ENCODE measurements around the gene PCSK5. TPM values are rescaled to one million over a fixed set of nuclear protein-coding genes. Genes with fewer than 3 reads are reported as not detected.

Gene PCSK5
- total RNA-seq, 1 donor from 2014 or later = 3.2 TPM

DNA sequence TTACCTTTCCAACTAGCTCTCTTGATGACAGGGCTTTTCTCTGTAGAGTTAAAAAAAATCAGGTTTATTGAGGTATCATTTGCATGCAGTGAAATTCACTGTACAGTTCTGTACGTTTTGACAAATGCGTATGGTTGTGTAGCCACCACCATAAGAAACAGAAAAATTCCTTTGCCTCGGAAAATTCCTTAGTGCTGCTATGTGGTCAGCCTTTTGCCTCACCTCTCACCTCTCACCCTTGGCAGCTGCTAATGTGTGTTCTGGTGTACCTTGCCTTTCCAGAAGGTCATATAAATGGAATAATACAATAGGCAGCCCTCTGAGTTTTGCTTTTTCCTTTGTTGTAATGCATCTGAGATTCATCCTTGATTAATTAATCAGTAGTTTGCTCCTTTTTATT lies 28.4 kb downstream of the PCSK5 start:
- DNase-seq (ENCODE audit: low spot score) = no peak
- ATAC-seq = peak; percentile 26

DNA sequence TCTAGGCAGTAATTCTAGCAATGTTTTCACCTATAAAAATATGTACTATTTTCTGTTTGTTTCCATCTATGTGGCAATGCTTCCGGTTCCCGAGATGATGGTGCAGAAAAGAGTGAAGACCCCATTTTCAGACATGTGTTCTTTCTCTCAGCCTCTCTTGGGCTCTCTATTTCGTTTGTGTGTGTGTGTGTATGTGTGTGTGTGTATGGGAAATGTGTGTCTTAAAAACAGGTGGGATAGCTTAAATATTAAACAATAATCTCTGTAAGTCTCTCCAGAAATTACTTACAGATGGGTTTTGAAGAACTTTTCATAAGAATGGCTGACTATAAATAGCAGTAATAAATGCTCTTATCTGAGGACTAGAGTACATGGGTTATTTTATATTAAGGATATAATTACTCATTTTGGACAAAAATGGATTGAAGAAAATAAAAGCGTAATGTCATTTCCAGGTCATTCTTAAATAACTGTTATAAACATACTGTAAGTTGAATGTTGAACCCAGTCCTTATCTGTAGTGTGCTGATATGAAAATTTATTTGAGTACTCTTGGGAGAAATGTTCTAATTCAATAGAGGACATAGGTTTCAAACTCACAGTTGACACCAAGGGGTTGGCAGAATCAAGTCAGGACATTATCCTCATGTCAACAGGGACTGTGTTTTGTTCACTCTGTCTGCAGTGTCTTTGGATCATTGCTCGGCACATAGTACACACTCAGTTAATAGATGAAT lies 31.1 kb downstream of the PCSK5 start:
- ATAC-seq (no peak), DNase-seq (ENCODE audit: low spot score) (no peak)

DNA sequence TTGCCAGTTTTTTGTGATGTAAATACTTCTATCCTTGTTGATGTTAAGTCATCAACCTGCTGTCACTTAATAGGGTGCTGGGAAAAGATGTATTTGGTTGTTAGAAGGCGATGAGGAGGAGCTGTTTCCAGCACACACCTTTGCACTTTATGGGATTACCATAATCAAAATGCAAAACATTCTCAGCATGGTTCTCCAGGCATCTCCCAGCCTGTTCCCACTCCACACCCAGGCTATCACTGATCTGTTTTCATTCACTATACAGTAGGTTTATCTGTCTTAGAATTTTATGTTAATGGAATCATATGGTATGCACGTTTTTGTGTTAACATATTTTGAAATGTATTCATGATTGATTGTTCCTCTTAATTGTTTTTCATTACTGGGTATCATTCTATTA lies 35.9 kb downstream of the PCSK5 start:
- ATAC-seq (no peak), DNase-seq (ENCODE audit: low spot score) (no peak)

DNA sequence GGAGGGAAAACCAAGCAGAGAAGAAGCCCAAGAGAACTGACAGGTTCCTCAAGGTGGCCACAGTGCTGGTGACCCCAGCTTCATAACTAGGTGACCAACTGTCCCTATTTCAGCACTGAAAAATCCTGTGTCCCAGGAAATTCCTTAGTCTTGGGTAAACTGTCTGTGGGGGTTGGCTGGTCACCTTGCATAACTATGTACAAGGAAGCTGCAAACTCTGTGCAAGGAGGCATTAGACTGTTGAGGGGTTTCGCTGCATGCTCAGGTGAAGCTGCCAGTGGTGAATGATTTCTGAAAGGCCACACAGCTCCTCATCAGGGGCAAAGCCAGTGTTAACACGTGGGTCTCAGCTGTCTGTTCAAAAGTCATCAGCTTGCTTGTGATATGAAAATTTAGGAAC lies 36.9 kb downstream of the PCSK5 start:
- no peak for ATAC-seq
- no peak for DNase-seq (ENCODE audit: low spot score)

DNA sequence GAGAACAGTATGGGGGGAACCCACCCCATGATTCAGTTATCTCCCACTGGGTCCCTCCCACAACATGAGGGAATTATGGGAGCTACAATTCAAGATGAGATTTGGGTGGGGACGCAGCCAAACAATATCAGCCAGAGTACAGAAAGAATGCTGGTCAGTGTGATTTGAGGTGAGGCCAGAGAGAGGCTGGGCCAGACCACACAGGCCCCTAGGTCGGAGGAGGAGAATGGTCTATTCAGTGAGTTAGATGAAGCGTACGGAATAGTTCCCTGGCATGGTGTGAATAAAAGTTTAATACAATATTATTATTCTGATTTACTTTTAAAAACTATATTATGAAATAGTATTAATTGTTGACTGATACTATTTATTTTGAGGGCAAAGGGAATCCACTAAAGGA lies 39.7 kb downstream of the PCSK5 start:
- ATAC-seq = no peak

DNA sequence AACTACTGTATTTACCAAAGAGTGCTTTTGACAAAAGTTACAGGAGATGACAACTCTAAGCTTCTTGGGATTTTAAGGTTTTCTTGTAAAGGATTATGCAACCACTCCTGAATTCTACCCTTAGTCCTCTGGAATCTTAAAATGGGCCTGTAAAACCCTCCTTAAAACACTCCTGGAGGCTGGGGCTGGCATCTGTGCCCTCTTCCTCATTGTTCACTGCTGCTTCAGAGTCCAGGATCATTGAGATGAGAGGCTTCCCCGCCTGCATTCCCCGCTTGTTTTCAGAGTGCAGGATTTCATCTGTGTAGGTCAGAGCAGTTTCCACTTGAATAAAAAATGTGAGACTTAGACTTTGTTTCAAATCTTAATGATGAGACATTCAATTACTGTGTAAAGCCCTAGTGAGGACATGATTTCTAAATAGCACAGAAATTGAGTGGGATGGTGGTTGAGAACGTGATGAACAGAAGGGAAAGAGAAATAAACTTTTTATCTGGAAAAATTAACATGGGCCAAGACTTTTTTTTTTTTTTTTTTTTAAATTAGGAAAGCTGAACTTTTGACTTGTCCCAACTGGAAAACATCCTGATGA lies 40.4 kb downstream of the PCSK5 start:
- ATAC-seq = no peak
- no peak for DNase-seq (ENCODE audit: low spot score)

More for the DNA sequence above, 39.7 kb downstream of the PCSK5 start:
- DNase-seq (ENCODE audit: low spot score) = no peak

DNA sequence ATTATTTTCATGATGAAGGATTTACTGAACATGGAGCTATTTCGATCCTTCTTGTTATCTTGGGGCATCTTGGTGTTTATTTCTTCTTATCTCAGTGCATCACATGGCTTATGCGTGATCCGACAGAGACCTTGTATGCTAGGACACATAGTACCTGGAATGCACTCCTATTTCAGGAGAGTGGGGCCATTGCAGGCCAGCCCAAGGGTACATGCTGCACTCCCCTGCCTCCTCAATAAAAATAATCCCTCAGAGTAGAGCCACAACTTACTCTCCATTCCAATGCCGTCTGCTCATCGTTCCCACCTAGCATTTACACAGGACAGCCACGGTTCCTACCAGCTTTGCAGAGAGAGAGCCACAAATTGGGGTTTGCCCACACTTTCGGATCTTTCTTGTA lies 43.5 kb downstream of the PCSK5 start:
- ATAC-seq (no peak), DNase-seq (ENCODE audit: low spot score) (no peak)

DNA sequence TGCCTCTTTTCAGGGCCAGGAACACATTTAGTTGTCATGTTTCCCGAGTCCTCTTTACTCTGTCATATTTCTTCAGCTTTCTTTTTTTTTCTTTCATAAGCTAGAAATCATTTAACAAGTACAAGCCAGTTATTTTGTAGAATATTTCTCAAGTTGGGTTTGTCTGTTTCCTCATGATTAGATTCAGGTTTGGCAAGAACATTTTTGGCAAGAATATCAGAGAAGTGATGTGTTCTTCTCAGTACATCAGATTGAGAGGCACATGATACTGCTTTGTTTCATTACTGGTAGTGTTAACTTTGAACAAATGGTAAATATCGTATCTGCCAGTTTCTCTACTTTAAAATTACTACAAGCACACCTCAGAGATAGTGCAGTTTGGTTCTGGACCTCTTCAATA lies 45.1 kb downstream of the PCSK5 start:
- ATAC-seq (no peak), DNase-seq (ENCODE audit: low spot score) (no peak)

DNA sequence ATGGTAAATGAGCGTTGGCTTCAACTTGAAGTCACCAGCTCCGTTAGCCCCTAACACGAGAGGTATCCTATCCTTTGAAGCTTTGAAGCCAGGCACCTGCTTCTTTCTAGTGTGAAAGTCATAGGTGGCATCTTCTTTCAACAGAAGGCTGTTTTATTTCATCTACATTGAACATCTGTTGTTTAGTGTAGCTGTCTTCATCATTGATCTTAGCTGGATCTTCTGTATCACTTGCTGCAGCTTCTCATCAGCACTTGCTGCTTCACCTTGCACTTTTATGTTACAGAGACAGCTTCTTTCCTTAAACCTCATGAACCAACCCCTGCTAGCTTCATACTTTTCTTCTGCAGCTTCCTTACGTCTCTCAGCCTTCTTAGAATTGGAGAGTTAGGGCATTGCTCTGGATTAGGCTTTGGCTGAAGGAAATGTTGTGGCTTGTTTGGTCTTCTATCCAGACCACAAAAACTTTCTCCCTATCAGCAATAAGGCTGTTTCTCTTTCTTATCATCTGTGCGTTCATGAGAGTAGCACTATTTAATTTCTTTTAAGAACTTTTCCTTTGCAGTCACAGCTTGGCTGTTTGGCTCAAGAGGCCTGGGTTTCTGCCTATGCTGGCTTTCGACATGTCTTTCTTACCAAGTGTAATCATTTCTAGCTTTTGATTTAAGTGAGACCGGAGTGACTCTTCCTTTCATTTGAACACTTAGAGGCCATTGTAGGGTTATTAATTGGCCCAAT lies 47.2 kb downstream of the PCSK5 start:
- DNase-seq (ENCODE audit: low spot score) (no peak), ATAC-seq (no peak)

DNA sequence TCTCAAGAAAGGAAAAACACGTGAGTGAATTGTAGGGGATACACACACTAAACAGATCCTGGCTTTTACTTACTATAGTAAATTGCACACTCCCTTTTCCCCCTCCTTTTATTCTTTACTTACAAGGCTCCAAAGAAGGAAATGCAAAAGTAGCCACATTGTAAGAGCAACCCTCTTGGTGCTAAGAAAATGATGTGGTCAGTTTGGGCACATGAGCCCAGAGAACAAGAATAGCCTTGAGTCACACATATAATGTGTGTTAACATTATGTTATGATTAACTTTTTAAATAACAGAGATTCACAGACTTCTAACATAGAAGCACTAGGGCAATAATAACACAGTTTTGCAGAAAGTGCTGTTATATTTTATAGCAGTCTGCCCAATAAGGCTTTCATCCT lies 48.5 kb downstream of the PCSK5 start:
- ATAC-seq (no peak), DNase-seq (ENCODE audit: low spot score) (no peak)

DNA sequence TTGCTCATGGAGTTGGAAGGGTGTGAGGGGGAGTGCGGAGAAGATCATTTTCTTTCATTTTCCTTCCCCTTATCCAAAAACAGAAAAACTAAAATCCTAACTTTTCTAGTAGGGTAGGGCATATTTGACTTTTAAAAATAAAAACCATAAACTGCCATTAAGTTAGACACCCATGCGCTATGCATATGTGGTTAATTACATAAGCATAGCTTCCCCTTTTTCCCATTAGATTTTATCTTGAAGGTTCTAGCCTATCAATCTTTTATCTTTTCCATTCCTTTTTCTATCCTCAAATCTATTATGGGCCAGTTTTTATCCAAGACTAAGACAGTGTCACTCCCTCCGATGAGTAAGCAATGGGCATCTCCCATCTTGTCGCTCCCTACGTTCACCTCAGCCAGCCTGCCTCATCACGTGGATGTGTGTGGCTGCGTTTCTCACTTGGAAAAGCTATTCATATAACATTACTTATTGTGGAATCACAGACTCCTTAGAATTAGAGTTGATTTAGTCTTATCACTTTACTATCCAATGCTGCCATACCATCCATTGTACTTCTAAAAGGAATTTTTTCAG lies 49.2 kb downstream of the PCSK5 start:
- ATAC-seq = no peak
- DNase-seq (ENCODE audit: low spot score) = no peak

DNA sequence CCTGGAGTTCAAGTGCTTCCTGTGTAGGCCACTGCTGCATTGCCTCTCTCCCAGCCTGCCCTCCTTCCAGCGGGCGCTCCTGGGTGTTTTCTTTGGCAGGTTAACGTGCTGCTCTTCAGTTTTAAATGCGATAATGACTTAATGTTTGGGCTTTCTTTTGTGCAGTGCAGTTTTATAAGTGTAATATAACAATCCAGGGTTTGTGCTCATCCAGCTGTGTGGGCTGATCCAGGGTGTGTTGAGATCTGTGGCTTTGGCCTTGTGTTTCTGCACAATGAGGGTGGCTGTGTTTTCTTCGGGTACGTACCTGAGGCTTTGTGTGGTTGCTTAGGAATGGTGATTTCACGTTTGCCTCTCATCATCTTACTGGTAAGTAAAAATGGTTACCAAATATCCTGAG lies 50.6 kb downstream of the PCSK5 start:
- ATAC-seq = no peak
- DNase-seq (ENCODE audit: low spot score) = no peak

DNA sequence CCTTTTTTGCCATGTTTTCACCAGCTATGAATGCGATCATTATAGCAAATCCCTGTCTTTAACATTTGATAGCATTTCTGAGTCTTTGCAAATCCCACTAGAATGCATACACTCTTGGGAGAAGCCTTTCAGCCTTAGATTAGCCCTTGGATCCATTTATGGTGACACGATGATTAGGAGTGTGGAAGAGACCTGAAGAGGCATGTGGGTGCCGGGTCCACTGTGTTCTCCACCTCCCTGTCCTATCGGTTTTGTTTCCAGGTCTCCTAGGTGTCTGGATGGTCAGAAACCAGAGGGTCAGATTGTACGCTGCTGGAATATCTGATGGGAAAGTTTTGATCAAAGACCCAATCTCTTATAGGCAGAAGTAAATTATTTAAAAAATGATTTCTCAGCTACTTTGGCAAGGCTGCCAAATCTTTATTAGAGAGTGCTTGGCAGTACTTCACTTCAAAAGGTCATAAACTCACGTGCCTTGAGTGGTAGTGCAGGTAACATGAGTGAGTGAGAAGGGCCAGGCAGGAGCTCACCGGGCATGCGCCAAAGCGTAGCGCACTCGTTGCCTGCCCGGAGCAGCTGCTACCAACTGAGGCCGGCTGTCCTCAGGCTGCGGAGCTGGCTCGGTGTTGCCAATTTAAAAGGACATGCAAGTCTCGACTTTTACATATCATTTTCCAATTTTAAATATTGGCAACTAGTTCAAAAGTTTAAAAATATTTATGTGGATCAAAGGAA lies 51.3 kb downstream of the PCSK5 start:
- DNase-seq (ENCODE audit: low spot score) (no peak), ATAC-seq (no peak)

DNA sequence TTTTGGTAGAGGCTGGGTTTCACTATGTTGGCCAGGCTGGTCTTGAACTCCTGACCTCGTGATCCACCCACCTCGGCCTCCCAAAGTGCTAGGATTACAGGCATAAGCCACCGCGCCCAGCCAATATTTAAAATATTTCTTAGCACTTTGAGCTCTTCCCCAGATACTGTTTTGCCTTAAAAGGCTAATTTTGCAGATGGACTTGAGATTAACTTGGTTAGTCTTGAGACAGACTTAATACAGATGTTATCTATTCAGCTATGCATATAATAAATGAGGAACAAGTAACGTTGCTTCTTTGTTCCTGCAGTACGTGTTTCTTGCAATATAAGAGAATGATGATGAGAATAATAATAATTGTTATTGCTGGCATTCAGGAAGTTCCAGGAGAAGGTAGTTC lies 56.3 kb downstream of the PCSK5 start:
- no peak for ATAC-seq
- DNase-seq (ENCODE audit: low spot score) = no peak

DNA sequence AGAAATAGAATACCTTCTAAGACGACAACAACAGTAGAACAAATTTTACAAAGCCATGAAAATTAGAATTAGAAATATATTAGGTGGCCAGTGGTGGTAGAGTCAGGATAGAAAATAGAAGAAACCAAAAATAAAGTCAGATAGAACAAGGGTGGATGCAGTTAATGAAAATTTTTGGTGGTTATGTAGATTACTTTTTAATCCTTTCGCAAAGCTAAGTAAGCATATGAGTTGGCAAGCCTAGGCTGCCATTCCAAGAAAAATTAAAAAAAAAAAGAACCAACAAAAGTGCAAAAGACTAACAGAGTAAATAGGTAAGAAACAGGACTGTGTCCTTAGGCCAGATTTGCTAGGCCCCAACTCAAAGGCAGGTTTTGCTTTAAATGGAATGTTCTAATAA lies 56.8 kb downstream of the PCSK5 start:
- DNase-seq (ENCODE audit: low spot score) = no peak
- ATAC-seq = no peak

DNA sequence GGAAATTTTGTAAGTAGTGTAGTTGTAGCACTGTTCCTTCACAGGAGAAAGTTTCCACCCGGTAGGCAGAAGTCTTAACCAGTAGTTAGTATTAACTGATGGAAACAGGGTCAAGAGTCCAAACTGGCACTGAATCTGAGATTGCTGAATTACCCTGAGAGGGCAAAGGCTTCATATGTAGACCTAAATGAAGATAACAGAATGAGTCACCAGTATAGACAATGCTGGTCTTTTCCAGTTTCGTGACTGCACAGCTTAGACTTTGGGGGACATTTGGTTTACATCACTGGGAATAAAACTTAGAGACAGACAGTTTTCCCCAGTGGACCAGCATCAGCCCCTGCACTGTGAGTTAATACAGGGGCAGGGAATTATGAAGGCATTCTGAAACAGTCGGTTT lies 60.5 kb downstream of the PCSK5 start:
- ATAC-seq = peak; percentile 94
- peak; percentile 55 for DNase-seq (ENCODE audit: low spot score)

DNA sequence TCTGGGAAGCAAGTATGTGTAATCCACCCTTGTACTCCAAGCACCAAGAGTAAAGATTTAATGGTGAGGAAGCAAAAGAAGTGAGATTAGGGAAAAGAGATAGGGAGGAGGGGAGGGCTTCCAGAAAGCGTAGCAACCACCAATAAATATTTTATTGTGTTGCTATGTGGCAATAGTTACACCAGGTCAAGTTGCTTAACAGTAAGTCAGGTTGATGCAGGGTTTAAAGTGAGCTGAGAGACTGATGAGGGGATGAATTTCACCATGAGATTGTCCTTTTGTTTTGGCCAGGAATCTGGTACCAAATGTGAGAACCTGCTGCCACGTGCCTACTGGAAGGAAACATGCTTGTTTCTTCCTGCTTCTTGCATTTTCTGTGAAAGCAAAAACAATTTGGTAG lies 62.7 kb downstream of the PCSK5 start:
- ATAC-seq (peak; percentile 70), DNase-seq (ENCODE audit: low spot score) (peak; percentile 55)

DNA sequence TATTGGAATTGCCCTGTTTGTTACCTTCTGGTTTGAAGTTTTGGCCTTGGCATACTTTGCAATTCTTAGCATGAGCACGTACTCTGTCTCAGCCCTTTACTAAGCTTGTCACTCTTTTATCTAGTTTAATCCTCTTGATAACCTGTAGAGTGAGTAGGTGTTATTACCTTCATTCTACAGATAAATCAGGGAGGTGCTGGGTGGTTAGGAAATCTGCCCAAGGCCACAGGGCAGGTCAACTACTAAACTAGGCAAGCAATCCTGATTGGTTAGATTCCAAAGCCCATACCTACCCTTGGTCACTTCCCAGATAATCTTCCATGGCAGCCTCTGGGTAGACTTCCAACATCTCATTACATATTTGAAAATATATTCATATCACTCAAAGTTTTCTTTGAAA lies 65.7 kb downstream of the PCSK5 start:
- DNase-seq (ENCODE audit: low spot score) (no peak), ATAC-seq (no peak)

DNA sequence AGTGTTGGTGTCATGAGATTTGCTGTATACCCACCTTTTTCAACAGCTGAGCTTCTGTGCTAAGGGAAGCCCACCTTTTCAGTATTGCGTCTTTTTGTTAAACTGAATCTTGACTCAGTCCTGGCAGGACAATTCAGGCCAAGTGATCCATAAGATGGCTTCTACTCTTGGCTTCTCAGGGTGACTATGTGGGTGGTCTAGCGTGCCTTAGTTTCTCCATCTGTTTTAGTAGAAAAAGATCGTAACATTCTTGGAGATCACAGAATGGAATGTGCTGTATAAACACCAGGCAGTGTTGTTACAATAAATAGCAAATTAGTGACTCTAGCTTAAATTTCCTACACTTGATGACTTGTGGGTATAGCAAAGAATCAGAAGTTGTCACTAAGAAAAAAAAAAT lies 66.6 kb downstream of the PCSK5 start:
- no peak for DNase-seq (ENCODE audit: low spot score)
- no peak for ATAC-seq

DNA sequence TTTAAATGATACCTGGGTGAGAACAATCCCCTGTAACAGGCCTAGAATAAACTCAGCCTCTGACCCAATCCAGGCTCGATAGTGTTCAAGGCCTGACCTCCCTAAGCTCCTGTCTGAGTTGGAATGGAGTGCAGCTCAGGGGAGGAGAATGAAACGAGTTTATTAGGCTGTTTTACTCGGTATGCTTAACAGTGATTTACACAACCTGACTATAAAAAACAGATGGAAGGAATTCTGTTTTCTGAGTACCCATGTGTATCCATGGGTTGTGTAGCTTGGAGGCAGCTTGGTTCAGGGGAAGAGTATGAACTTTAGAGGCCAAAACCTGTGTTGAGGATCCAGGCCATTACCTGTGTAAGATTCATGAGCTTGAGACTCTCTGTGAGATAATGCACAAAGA lies 67.8 kb downstream of the PCSK5 start:
- ATAC-seq (no peak), DNase-seq (ENCODE audit: low spot score) (no peak)

DNA sequence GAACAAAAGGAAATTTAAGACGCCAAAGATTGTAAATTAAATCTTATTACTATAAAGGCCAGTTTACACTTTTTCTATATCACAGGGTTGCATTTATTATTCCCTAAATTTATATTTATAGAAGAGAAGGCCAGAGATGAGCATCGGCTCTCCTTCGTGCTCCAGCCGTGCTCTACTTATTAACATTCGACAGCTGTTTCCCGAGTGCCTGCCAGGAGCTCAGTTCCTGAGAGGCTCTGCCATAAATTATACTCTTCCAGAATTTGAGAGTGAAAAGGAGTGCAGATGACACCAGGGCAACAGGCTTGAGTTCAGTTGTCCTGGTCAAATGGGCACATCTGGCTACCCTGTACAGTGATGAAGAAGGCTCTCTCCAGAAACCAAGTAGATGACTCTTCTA lies 70.1 kb downstream of the PCSK5 start:
- ATAC-seq = no peak
- DNase-seq (ENCODE audit: low spot score) = no peak

Measured in left lobe of liver (tissue), 2 donors.